H1 (cell line): ENCODE measurements around the gene SLC7A8.

Experiments
- CREB1 ChIP-seq: IDR thresholded peaks from 2 replicates; pipeline ENCODE4 v1.6.1; 2012; ENCODE audit warnings: inconsistent platforms
- EZH2 ChIP-seq: fragments of 200-600 bp; sonication (generic); IDR thresholded peaks from 2 replicates; pipeline ENCODE4 v1.7.1; 2012; ENCODE audit warnings: low read depth, mild to moderate bottlenecking, moderate library complexity, low read length, inconsistent platforms; ENCODE audit not compliant: severe bottlenecking
- JUN ChIP-seq: IDR thresholded peaks from 2 replicates; pipeline ENCODE4 v1.6.1; 2011; ENCODE audit warnings: low read depth, mild to moderate bottlenecking, improper control_type of control experiment, low read length
- POLR2A ChIP-seq, 2 experiments: IDR thresholded peaks; 1 replicate in 1 of 2; 2 replicates in 1 of 2; pipeline ENCODE4 v1.6.1; 2011; ENCODE audit warnings: low read depth in 2 of 2, low read length in 2 of 2, mild to moderate bottlenecking in 2 of 2; ENCODE audit errors: control extremely low read depth in 1 of 2
- SP1 ChIP-seq: IDR thresholded peaks from 2 replicates; pipeline ENCODE4 v1.6.1; 2011; ENCODE audit warnings: low read depth, low read length
- TBP ChIP-seq: IDR thresholded peaks from 2 replicates; pipeline ENCODE4 v1.6.1; 2011; ENCODE audit warnings: low read depth, low read length, improper control_type of control experiment
- TF ChIP-seq, protein P1 (sequence below), 3 experiments: IDR thresholded peaks; 1 replicate in 2 of 3; 2 replicates in 1 of 3; pipeline versions ENCODE4 v1.5.1 to v1.6.1; 2011; ENCODE audit warnings: low read length in 3 of 3, mild to moderate bottlenecking in 3 of 3, inconsistent platforms in 2 of 3, low read depth in 1 of 3, moderate library complexity in 1 of 3; ENCODE audit not compliant: insufficient read depth in 1 of 3; ENCODE audit errors: control extremely low read depth in 1 of 3
- TF ChIP-seq, protein P2 (sequence below): IDR thresholded peaks from 2 replicates; pipeline ENCODE4 v1.6.1; 2012; ENCODE audit warnings: inconsistent platforms
- TF ChIP-seq, protein P3 (sequence below): IDR thresholded peaks from 2 replicates; pipeline ENCODE4 v1.6.1; 2011; ENCODE audit warnings: low read length, improper control_type of control experiment

DNA sequence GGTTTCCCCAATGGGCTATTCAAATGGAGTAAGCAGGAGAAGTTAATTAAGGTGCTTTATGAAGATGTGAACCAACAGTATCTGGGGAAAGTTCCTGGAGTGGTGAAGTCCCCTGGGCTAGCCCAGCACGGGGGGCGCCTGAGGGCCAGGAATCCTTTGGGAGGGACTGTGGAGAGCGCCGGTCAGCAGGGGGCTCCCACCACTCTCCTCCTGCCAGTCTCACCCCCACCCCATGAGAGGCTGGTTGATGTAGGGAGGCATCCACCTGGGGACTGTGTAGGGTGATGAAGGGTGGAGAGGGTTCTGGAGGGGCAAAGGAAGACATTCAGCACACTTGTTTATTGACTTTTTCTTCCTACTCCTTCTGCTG, 68.8 kb downstream of the SLC7A8 start:
- TF ChIP-seq, protein P1, sequence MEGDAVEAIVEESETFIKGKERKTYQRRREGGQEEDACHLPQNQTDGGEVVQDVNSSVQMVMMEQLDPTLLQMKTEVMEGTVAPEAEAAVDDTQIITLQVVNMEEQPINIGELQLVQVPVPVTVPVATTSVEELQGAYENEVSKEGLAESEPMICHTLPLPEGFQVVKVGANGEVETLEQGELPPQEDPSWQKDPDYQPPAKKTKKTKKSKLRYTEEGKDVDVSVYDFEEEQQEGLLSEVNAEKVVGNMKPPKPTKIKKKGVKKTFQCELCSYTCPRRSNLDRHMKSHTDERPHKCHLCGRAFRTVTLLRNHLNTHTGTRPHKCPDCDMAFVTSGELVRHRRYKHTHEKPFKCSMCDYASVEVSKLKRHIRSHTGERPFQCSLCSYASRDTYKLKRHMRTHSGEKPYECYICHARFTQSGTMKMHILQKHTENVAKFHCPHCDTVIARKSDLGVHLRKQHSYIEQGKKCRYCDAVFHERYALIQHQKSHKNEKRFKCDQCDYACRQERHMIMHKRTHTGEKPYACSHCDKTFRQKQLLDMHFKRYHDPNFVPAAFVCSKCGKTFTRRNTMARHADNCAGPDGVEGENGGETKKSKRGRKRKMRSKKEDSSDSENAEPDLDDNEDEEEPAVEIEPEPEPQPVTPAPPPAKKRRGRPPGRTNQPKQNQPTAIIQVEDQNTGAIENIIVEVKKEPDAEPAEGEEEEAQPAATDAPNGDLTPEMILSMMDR (IDR thresholded peaks at IDR 0.05; ENCODE audit: control extremely low read depth in 1 of 3, insufficient read depth in 1 of 3, low read depth in 1 of 3, low read length in 3 of 3) = no peak
- TF ChIP-seq CREB1 = no peak
- TF ChIP-seq, protein P2, sequence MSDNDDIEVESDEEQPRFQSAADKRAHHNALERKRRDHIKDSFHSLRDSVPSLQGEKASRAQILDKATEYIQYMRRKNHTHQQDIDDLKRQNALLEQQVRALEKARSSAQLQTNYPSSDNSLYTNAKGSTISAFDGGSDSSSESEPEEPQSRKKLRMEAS = no peak
- TF ChIP-seq JUN = no peak
- TF ChIP-seq EZH2 = no peak
- TF ChIP-seq, protein P3, sequence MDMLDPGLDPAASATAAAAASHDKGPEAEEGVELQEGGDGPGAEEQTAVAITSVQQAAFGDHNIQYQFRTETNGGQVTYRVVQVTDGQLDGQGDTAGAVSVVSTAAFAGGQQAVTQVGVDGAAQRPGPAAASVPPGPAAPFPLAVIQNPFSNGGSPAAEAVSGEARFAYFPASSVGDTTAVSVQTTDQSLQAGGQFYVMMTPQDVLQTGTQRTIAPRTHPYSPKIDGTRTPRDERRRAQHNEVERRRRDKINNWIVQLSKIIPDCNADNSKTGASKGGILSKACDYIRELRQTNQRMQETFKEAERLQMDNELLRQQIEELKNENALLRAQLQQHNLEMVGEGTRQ = no peak
- no peak for TF ChIP-seq SP1
- no peak for TF ChIP-seq TBP
- TF ChIP-seq POLR2A (IDR thresholded peaks at IDR 0.05; ENCODE audit: control extremely low read depth in 1 of 2, low read depth in 2 of 2, low read length in 2 of 2) = no peak
